ENCODE results near the gene ACSL3.
A peak's percentile ranks its signal among the peaks of the same experiment; 100 is the strongest.

ACSL3 gene

DNA sequence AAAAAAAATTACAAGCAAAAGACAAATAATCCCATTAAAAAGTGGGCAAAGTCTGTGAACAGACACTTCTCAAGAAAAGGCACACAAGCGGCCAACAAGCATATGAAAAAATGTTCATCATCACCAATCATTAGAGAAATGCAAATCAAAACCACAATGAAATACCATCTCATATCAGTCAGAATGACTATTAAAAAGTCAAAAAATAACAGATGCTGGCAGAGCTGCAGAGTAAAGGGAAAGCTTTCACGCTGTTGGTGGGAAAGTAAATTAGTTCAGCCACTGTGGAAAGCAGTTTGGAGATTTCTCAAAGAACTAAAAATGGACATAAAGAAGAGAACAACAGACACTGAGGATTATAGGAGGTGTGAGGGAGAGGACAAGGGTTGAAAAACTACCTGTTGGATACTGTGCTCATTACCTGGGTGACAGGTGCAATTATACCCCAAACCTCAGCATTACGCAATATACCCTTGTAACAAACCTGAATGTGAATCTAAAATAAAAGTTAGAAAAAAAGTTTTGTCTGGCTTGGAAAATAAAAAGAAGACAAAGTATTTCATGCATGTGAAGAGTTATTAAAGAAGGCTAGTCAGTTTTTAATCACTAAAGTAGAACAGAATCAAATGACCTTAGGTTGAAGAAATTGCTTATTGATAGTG is 8.7 kb upstream of the ACSL3 start:
- H3K9me3 ChIP-seq (ENCODE audit: insufficient read depth, low read length) = no peaks in the 10 kb centered on the region
- DNase-seq (ENCODE audit: low read depth, low spot score) = no peak
- no peak overlapping the region for H3K9ac ChIP-seq (ENCODE audit: insufficient read length, low read depth)
- TF ChIP-seq ZNF274 (IDR thresholded peaks at IDR 0.05; ENCODE audit: low read depth, low read length) (no peak), SUZ12 (IDR thresholded peaks at IDR 0.05; ENCODE audit: extremely low read depth, insufficient read depth, insufficient read length) (no peak), YY1 (IDR thresholded peaks at IDR 0.05; ENCODE audit: insufficient read depth, insufficient read length) (no peak)
- H3K4me3 ChIP-seq (ENCODE audit: insufficient read length, low read depth) = no peak overlapping the region
- H3K36me3 ChIP-seq (ENCODE audit: insufficient read depth, insufficient read length, low read length) = no peaks in the 10 kb centered on the region
- H3K27me3 ChIP-seq (ENCODE audit: insufficient read depth, insufficient read length) = no peaks in the 10 kb centered on the region
- H3K4me1 ChIP-seq (ENCODE audit: insufficient read depth, insufficient read length) = no peaks in the 10 kb centered on the region

DNA sequence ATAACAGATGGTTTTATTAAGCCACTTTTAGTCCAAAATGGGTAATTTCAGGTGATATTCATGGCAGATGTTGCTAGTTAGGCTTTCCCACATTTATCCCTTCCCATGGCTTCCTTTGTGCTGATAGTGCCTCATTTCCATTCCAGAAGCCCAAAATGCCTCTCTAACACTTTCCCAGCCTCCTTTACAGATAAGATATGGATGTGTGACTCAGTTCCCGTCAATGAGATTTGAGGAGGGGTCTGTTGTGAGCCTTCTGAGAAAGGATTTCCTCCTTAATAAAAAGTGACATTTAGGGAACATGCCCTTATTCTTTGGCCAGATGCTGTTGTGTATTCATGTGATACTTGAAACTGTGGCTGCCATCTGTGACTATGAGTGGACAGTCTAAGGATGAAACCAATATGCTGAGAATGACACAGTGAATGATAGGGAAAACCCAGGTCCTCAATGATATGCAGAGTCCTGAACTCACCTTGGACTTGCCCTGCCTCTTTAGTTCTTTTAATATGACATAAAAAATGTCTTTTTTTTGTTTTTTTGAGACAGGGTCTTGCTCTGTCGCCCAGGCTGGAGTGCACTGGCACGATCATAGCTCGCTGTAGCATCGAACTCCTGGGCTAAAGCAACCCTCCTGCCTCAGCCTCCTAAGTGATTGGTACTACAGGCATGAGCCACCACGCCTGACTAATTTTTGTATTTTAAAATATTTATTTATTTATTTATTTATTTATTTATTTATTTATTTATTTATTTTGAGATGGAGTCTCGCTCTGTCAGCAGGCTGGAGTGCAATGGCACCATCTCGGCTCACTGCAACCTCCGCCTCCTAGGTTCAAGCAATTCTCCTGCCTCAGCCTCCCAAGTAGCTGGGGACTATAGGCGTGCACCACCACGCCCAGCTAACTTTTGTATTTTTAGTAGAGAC is 5.8 kb upstream of the ACSL3 start:
- no peaks in the 10 kb centered on the region for H3K9me3 ChIP-seq (ENCODE audit: insufficient read depth, low read length)

DNA sequence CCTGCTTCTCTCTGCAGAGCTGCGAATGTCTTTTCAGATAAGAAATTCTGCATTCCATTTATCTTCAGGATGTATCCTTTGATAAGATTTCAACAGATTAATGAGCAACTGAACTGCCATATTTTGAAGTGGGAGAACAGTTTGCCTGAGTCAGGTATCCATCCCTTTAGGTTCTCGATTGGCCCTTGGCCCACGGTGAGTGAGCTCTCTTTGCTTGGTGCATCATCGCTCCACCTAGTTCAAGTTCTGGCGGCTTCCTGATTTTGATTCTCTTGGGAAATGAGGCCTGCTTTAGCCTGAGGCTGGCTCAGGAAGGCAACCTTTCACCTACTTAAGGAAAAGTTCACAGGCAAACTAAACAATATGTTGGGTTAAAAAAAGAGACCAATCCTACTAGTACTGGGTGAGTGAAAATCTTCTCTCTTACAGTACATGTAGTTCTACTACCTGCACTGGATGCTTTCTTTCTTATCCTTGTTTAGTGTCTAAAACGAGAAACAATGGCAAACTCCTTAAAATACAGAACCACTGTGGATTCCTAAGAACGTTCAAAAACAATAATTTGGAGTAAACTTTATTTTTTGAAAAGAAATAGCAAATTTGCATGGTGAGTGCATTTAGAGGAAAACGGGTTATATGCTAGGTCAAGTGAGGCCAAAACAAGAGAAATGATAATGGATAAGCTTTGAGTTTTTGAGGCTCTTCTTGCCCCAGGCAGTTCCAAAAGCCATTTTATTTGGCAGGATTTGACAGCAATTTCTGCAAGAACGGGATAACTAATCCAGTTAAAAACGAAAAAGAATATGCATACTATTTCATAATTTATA is 837 bp upstream of the ACSL3 start:
- H3K4me1 ChIP-seq (ENCODE audit: insufficient read depth, insufficient read length) = peaks cover 4% of the 10 kb centered on the region
- peak overlapping the region; percentile 28 for H3K9ac ChIP-seq (ENCODE audit: insufficient read length, low read depth)
- H3K4me3 ChIP-seq (ENCODE audit: insufficient read length, low read depth) = peak overlapping the region; percentile 6
- no peaks in the 10 kb centered on the region for H3K36me3 ChIP-seq (ENCODE audit: insufficient read depth, insufficient read length, low read length)
- H3K27me3 ChIP-seq (ENCODE audit: insufficient read depth, insufficient read length) = no peaks in the 10 kb centered on the region
- no peaks in the 10 kb centered on the region for H3K9me3 ChIP-seq (ENCODE audit: insufficient read depth, low read length)
- TF ChIP-seq SUZ12 (IDR thresholded peaks at IDR 0.05; ENCODE audit: extremely low read depth, insufficient read depth, insufficient read length) (no peak), ZNF274 (IDR thresholded peaks at IDR 0.05; ENCODE audit: low read depth, low read length) (no peak)
- peak; percentile 43 for DNase-seq (ENCODE audit: low read depth, low spot score)

More for the DNA sequence above, 5.8 kb upstream of the ACSL3 start:
- Histone ChIP-seq H3K4me1 (ENCODE audit: insufficient read depth, insufficient read length) (no peaks in the 10 kb centered on the region), H3K27me3 (ENCODE audit: insufficient read depth, insufficient read length) (no peaks in the 10 kb centered on the region), H3K4me3 (ENCODE audit: insufficient read length, low read depth) (no peak overlapping the region), H3K9ac (ENCODE audit: insufficient read length, low read depth) (no peak overlapping the region), H3K36me3 (ENCODE audit: insufficient read depth, insufficient read length, low read length) (no peaks in the 10 kb centered on the region)
- no peak for TF ChIP-seq ZNF274 (IDR thresholded peaks at IDR 0.05; ENCODE audit: low read depth, low read length)
- TF ChIP-seq YY1 (IDR thresholded peaks at IDR 0.05; ENCODE audit: insufficient read depth, insufficient read length) = no peak
- no peak for TF ChIP-seq SUZ12 (IDR thresholded peaks at IDR 0.05; ENCODE audit: extremely low read depth, insufficient read depth, insufficient read length)
- no peak for DNase-seq (ENCODE audit: low read depth, low spot score)

DNA sequence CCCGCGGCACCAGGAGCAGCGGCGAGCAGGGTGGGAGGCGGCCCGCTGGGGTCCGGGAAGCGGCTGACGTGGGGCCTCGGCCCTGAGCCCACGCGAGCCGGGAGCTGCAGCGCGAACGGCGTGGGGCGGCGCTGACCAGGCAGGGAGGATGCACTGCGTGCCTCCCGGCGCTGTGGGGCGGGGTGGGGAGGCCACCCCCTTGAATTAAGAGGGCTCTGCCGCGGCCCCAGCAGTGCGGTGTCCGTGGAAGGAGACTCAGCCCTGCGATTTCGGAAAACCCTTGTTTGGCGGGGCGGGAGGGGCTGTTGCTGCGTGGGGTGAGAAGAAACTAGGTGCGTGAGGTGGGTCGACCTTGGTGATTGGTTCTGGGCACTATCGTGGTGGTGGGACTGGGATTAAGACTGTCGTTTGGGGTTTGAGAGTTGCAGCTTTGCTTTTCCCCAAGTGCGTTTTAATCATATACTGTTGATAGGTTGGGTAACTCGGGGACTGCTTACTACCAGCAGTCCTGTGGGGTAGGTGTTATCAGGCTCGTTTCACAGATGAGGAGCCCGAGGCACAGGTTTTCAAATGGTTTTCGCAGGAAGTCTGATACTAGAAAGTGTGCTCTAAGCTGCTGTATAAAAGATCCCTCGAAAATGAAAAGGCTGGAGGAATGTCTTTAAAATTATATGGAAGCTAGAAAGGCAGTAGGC is 722 bp downstream of the ACSL3 start:
- Histone ChIP-seq H3K27me3 (ENCODE audit: insufficient read depth, insufficient read length) (no peaks in the 10 kb centered on the region), H3K9ac (ENCODE audit: insufficient read length, low read depth) (peak overlapping the region; percentile 98), H3K9me3 (ENCODE audit: insufficient read depth, low read length) (no peaks in the 10 kb centered on the region), H3K36me3 (ENCODE audit: insufficient read depth, insufficient read length, low read length) (no peaks in the 10 kb centered on the region), H3K4me1 (ENCODE audit: insufficient read depth, insufficient read length) (peaks cover 7% of the 10 kb centered on the region), H3K4me3 (ENCODE audit: insufficient read length, low read depth) (peak overlapping the region; percentile 95)
- no peak for DNase-seq (ENCODE audit: low read depth, low spot score)
- TF ChIP-seq SUZ12 (IDR thresholded peaks at IDR 0.05; ENCODE audit: extremely low read depth, insufficient read depth, insufficient read length) (no peak), ZNF274 (IDR thresholded peaks at IDR 0.05; ENCODE audit: low read depth, low read length) (no peak), YY1 (IDR thresholded peaks at IDR 0.05; ENCODE audit: insufficient read depth, insufficient read length) (no peak)

DNA sequence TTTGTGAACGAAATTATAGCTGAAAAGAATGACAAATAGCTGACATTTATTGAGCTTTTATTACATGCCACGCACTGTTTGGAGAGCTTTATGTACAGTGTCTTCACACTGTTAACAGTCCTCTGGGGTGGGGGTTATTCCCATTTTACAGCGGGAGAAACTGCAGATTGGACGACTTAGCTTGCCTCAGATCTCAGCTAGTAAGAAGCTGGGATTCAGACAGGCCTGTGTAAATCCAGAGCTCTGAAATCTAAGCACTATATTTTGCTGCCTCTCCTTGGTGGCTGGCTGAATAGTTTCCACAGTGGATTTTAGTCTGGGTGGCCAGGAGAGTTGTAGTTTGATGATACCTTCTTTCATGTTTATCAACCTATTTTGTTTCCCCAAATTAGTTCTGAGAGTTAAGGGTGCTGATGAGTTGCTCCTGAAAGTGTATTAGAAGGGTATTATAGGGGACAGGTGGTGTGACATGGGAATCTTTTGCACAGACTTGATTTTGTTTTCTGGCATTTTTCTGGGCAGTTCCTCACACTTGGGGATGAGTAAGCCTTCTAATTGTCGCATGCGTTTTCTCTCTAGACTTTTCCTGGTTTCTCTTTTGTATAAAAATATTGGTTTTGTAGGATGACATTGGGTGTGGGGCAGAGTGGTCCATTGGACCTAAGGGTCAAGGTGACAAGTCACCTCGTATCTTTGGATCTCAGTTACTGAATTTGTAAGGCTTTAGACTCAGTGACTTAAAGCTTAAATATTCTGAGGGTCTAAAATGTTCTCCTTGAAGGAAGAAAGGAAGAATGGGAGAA is 1.5 kb downstream of the ACSL3 start:
- no peak for DNase-seq (ENCODE audit: low read depth, low spot score)

More for the DNA sequence above, 1.5 kb downstream of the ACSL3 start:
- Histone ChIP-seq H3K9ac (ENCODE audit: insufficient read length, low read depth) (peak overlapping the region; percentile 98), H3K27me3 (ENCODE audit: insufficient read depth, insufficient read length) (no peaks in the 10 kb centered on the region), H3K4me1 (ENCODE audit: insufficient read depth, insufficient read length) (peaks cover 7% of the 10 kb centered on the region), H3K4me3 (ENCODE audit: insufficient read length, low read depth) (peak overlapping the region; percentile 95), H3K9me3 (ENCODE audit: insufficient read depth, low read length) (no peaks in the 10 kb centered on the region), H3K36me3 (ENCODE audit: insufficient read depth, insufficient read length, low read length) (no peaks in the 10 kb centered on the region)
- TF ChIP-seq ZNF274 (IDR thresholded peaks at IDR 0.05; ENCODE audit: low read depth, low read length) = no peak
- TF ChIP-seq YY1 (IDR thresholded peaks at IDR 0.05; ENCODE audit: insufficient read depth, insufficient read length) = no peak
- TF ChIP-seq SUZ12 (IDR thresholded peaks at IDR 0.05; ENCODE audit: extremely low read depth, insufficient read depth, insufficient read length) = no peak

Data from NT2/D1 (cell line).